Peyer's patch (tissue), 4 donors: ENCODE data around the gene AK8. TPM values are rescaled to one million over a fixed set of nuclear protein-coding genes. Genes with fewer than 3 reads are reported as not detected.

Experiments used
- DNase-seq, 3 donors: peaks; one replicate each; pipeline ENCODE4 v3.0.0-alpha.2; 2017 to 2019
- H3K27ac ChIP-seq, 4 donors: fragments of 200-600 bp; sonication (generic); one replicate each; pipeline ENCODE4 v1.5.1; 2016 to 2019
- H3K27me3 ChIP-seq, 2 donors: fragments of 200-600 bp; sonication (generic); one replicate each; pipeline ENCODE4 v1.5.1; 2019
- H3K36me3 ChIP-seq, 3 donors: fragments of 200-600 bp; sonication (generic); one replicate each; pipeline ENCODE4 v1.5.1; 2016 to 2019
- H3K4me1 ChIP-seq, 4 donors: fragments of 200-600 bp; sonication (generic); one replicate each; pipeline ENCODE4 v1.5.1; 2016 to 2019
- H3K4me3 ChIP-seq, 4 donors: fragments of 200-600 bp; sonication (generic); 1 replicate in 3 of 4; 2 replicates in 1 of 4; pipeline ENCODE4 v1.5.1; 2016 to 2019; ENCODE audit warnings: mild to moderate bottlenecking in 1 of 4
- H3K9me3 ChIP-seq, 4 donors: fragments of 200-600 bp; sonication (generic); one replicate each; pipeline ENCODE4 v1.5.1; 2016 to 2019; ENCODE audit warnings: mild to moderate bottlenecking in 1 of 4
- CTCF ChIP-seq, 6 experiments: fragments of 450-650 bp in 4 of 6; fragments of 200-600 bp in 2 of 6; sonication (generic) in 1 of 6; IDR thresholded peaks; one replicate each; pipeline ENCODE4 v1.5.1; 2017 to 2019; ENCODE audit warnings: antibody characterized with exemption in 6 of 6, mild to moderate bottlenecking in 3 of 6, moderate library complexity in 1 of 6
- POLR2A ChIP-seq, 2 donors: fragments of 450-650 bp; IDR thresholded peaks; one replicate each; pipeline ENCODE4 v1.5.1; 2017; ENCODE audit warnings: antibody characterized with exemption in 2 of 2, mild to moderate bottlenecking in 2 of 2, moderate library complexity in 2 of 2
- total RNA-seq, 4 donors: library from RNA; depleted of rRNA; stranded (reverse); fragments of >200 nt; gene quantifications; one replicate each; pipeline ENCODE4 v1.1.0, GENCODE V29; 2016

Gene AK8
- total RNA-seq, 4 donors from 2014 or later: not detected

- Histone ChIP-seq H3K27me3 (no peaks in the 10 kb centered on the region), H3K9me3 (no peaks in the 10 kb centered on the region), H3K27ac (no peak overlapping the region), H3K36me3 (peaks cover 0 to 73% (median 0%) of the 10 kb centered on the region in 3 donors), H3K4me3 (no peak overlapping the region), H3K4me1 (no peaks in the 10 kb centered on the region)
- no peak for DNase-seq
- TF ChIP-seq POLR2A (IDR thresholded peaks at IDR 0.05): no peak
- no peak for TF ChIP-seq CTCF (IDR thresholded peaks at IDR 0.05)
Observed at GRCh38 chr9:132903574-132904492, 25.7 kb upstream of the AK8 start.

GRCh38 chr9:132901858-132902831 is 24.1 kb upstream of the AK8 start:
- Histone ChIP-seq H3K36me3 (peaks cover 0 to 83% (median 0%) of the 10 kb centered on the region in 3 donors), H3K27ac (no peak overlapping the region), H3K27me3 (no peaks in the 10 kb centered on the region), H3K4me1 (no peaks in the 10 kb centered on the region), H3K4me3 (no peak overlapping the region), H3K9me3 (no peaks in the 10 kb centered on the region)
- DNase-seq: peak; percentile 59 to 80 (median 63)
- TF ChIP-seq CTCF (IDR thresholded peaks at IDR 0.05): peak; percentile 79 to 90 (median 85)
- TF ChIP-seq POLR2A (IDR thresholded peaks at IDR 0.05): no peak

GRCh38 chr9:132898051-132898450 is 20.0 kb upstream of the AK8 start:
- no peak overlapping the region for H3K27ac ChIP-seq
- H3K27me3 ChIP-seq: no peaks in the 10 kb centered on the region
- no peak for TF ChIP-seq POLR2A (IDR thresholded peaks at IDR 0.05)
- no peak for TF ChIP-seq CTCF (IDR thresholded peaks at IDR 0.05)
- H3K36me3 ChIP-seq: peaks cover 0 to 72% (median 0%) of the 10 kb centered on the region in 3 donors
- H3K9me3 ChIP-seq: no peaks in the 10 kb centered on the region
- DNase-seq: no peak
- no peak overlapping the region for H3K4me3 ChIP-seq
- no peaks in the 10 kb centered on the region for H3K4me1 ChIP-seq

- no peak for TF ChIP-seq POLR2A (IDR thresholded peaks at IDR 0.05)
- no peak for TF ChIP-seq CTCF (IDR thresholded peaks at IDR 0.05)
- Histone ChIP-seq H3K27ac (no peak overlapping the region), H3K9me3 (no peaks in the 10 kb centered on the region), H3K27me3 (no peaks in the 10 kb centered on the region), H3K4me3 (no peak overlapping the region), H3K36me3 (peaks cover 0 to 75% (median 0%) of the 10 kb centered on the region in 3 donors), H3K4me1 (no peaks in the 10 kb centered on the region)
- no peak for DNase-seq
Observed at GRCh38 chr9:132896906-132897305, 18.8 kb upstream of the AK8 start.

GRCh38 chr9:132896264-132896663 is 18.2 kb upstream of the AK8 start:
- Histone ChIP-seq H3K27me3 (no peaks in the 10 kb centered on the region), H3K4me1 (no peaks in the 10 kb centered on the region), H3K9me3 (no peaks in the 10 kb centered on the region), H3K36me3 (peaks cover 0 to 75% (median 0%) of the 10 kb centered on the region in 3 donors), H3K4me3 (no peak overlapping the region), H3K27ac (no peak overlapping the region)
- no peak for DNase-seq
- TF ChIP-seq CTCF (IDR thresholded peaks at IDR 0.05): no peak
- TF ChIP-seq POLR2A (IDR thresholded peaks at IDR 0.05): no peak
